GM04504 (cell line): Measurements from ENCODE around the gene HARS2.
"Not testable (repeated sequence)": the region's sequence is repeated elsewhere in the genome, so short reads cannot be mapped to it uniquely, and the experiment has no call there.

Experiments
- DNase-seq: peaks from one replicate; pipeline ENCODE4 v3.0.0-alpha.2; 2012; ENCODE audit warnings: low read depth

Gene HARS2

DNA sequence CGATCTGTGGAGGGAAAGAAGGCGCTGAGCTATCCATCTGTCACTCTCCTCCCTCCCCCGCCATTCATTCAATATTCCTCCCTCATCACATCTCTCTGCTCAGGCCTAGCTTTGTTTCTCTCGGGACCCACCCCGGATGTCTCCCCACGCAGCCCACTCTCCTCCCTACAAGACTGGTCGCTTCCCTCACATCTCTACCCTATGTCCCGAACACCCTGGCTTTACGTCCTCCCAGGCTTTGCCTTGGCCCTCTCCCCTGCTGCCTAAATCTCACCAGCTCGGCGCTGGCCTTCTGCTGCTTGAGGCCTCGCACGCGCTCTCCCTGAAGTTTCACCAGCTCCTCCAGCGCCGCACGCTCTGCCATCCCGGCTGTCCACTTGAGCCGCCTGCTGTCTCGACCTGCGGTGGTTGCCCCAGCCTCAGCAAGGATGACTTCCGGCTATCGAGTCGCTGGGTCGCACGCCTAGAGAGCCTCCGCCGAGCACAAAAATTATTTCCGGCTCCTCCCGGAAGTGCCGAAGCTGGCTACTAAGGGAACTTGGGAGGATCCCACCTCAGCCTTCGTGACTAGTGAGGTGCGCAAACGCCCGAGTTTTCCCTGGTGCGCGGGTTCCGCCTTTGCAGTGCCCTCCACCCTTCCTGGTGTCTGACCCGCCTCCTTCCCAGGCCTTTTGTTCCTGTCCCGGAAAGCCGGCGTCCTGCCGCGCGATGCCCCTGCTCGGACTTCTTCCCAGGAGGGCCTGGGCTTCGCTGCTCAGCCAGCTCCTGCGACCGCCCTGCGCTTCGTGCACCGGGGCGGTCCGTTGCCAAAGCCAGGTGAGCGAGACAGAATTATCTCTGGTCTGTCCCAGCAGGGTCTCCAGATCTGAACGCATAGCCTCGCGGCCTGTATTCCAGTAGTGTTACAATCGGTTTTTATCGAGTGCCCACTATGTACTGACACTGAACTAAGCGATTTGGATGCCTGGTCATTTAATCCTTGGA lies at the start of gene HARS2, which contains the start of gene HARS1:
Gene HARS2 (plus strand): TSS at position 515 of the 984 bp plus-strand sequence. CDS start 194 bp downstream, at position 709.
Gene HARS1 (minus strand): TSS at position 430 of the 984 bp plus-strand sequence. CDS start 66 bp downstream, at position 364.
- DNase-seq, result peak; percentile 90

- DNase-seq, result no peak
Measured at GRCh38 chr5:140641716-140642115, 49.5 kb upstream of the HARS2 start.

- peak; percentile 62 for DNase-seq
Measured at GRCh38 chr5:140642718-140643117, 48.5 kb upstream of the HARS2 start.

DNA sequence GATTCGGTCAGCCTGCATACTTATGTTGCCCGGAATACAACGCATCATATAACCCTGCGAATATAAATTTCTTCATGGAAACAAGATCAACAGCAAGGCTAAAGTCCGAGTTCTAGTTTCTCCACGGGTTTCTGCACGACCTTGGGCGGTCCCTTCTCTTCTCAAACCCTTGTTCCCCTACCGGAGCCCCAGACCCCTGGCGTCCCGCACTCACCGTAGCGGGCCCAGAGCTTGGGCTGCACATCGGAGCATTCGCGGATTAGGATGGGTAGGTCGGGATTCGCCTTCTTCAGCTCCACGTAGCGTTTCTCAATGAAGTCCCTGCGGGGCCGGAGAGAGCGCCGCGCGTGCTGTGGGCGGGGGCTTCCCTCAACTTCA lies 44.2 kb upstream of the HARS2 start:
- no peak for DNase-seq

GRCh38 chr5:140658870-140659269 lies 32.4 kb upstream of the HARS2 start:
- DNase-seq, result no peak

- DNase-seq, result not testable (repeated sequence)
Measured at GRCh38 chr5:140660371-140660770, 30.9 kb upstream of the HARS2 start.

DNA sequence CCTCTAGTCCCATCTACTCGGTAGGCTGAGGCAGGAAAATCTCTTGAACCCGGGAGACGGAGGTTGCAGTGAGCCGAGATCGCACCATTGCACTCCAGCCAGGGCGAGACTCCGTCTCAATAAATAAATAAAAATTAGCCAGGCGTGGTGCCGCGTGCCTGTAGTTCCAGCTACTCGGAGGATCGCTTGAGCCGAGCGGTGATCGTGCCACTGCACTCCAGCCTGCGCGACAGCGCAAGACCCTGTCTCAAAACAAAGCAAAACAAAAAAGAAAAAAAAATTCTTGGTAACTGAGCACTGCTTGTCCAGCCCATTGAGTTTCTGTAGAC lies 27.3 kb upstream of the HARS2 start:
- DNase-seq, result no peak

DNA sequence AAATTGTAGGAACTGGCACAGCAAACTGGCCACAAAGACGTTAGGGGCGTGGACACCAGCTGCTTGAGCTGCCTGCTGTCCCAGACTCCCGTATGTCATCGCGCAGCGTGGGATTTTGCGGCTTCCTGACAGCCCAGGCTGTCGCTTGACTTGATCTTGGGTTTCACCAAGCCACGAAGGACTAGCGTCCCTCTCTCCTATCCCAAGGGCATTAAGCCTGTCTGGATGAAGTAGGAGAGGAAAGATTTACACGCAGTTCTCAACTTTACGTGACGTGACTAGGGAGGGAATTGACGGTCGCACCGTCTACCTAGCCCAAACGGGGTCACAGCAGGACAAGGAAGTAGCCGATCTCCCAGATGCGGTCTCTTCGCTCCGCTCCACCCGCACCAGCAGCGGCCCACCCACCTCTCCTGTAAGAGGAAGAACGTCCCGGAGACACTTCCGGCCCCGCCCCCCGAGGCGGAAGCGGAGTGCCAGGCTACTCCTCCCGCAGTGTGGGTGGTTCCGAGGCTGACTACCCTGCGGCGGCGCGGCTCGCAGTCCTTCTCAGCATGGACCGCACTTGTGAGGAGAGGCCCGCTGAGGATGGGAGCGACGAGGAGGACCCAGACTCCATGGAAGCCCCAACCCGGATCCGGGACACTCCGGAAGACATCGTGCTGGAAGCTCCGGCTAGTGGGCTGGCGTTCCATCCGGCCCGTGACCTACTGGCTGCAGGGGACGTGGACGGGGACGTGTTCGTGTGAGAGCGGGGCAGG lies 26.7 kb upstream of the HARS2 start, which contains the start of gene WDR55:
Gene WDR55 (plus strand): TSS at position 546 of the 761 bp plus-strand sequence. CDS start 9 bp downstream, at position 555.
- peak; percentile 81 for DNase-seq

GRCh38 chr5:140671035-140671434 lies 20.2 kb upstream of the HARS2 start:
- DNase-seq, result not testable (repeated sequence)

GRCh38 chr5:140671472-140672125 lies 19.7 kb upstream of the HARS2 start:
- DNase-seq, result no peak

- DNase-seq, result no peak
Measured at GRCh38 chr5:140672455-140673186, 18.6 kb upstream of the HARS2 start.

DNA sequence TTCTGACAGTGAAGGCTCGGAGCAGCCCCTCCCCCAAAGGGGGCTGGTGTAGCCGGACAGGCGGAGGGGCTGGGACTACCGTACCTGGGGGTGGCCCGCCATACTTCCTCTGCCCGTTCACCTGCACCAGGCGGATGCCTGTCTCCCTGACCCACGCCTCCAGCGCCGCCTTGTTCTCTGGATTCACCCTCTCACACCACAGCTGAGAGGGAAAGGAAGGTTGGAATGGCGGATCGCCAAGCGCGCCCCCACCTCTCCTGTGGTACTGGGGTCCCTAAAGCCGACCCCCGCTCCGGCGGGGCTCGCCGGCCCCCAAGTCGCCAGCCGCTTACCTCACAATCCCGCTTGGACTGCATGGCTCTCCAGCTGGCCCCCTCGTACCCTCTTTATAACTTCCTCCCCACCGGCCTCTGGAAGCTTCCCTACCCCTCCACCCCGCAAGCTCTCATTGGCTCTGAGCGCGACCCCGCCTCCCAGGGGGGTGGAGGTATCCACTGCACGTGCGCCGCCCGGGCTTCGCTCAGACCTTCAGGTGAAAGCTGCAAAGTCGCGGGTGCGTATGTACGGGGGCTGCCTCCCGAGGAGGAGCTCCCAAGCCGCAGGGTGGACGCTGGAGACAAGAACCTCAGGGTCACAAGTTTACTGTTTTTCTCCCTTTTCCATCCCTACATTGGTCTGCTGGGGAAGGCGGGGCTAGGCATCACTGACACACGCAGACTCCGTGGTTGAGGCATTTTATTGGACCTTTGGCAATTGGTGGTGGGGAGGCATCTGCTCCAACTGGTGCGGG lies 17.9 kb upstream of the HARS2 start, which contains the start of gene DND1:
Gene DND1 (minus strand): TSS at position 390 of the 790 bp plus-strand sequence. CDS start 34 bp downstream, at position 356.
- DNase-seq, result no peak

- no peak for DNase-seq
Measured at GRCh38 chr5:140674211-140674610, 17.0 kb upstream of the HARS2 start.

- no peak for DNase-seq
Measured at GRCh38 chr5:140674629-140675028, 16.6 kb upstream of the HARS2 start.

- DNase-seq, result no peak
Measured at GRCh38 chr5:140677947-140678346, 13.3 kb upstream of the HARS2 start.

DNA sequence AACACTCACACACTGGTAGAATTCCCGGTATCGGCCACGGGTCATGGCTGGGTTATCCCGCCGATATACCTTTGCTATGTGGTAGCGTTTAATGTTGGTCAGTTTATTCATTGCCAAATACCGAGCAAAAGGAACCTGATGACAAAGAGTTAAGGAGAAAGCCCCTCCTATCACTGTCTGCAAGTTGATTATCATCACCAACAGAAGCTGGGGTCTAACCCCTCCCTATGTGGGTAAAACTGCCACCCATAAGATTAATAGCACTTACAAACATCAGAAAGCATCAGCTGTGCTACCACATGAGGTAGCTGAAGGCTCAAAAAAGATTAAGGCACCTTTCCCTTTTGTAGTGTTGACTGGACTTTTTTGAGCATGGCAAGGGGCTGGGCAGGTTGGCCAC lies 12.3 kb upstream of the HARS2 start:
- DNase-seq, result no peak

DNA sequence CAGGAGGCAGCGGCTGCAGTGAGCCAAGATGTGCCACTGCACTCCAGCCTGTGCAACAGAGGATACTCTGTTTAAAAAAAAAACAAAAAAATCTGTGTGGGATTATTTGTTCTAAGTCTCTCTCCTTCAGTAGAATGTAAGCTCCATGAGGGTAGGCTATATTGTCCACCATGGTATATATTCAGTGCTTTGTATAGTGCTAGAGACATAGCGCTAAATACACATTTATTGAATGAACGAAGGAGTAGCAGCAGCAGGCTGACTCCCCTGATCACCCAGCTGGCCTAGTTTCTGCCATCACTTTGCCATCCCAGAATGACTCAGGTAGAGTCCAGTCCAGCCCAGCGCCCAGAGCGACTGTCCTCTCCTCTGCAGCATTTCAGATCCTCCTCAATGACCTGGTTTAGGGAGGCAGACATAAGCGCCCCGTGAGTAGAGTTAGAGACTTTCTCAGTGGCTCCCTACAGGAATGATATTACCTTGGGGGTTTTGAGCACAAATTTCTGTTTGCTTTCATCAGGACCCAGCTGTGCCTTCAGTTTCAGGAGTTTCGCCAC lies 801 bp upstream of the HARS2 start:
- no peak for DNase-seq

DNA sequence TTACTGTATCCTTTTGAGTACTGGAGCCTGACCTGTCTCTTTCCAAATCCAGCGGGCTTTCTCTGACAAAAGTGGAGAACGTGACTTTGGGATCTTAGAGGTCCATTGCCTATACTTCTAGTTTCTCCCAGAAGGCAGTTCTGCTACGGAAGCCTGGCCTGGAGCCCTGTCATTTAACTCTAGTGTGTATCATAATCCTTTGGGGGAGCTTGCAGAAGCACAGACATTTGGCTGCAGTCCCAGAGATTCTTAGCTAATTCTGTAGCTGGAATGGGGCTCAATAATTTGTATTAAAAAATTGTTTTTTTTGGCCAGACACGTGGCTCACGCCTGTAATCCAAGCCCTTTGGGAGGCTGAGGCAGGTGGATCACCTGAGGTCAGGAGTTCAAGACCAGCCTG lies 3.0 kb downstream of the HARS2 start:
- no peak for DNase-seq

GRCh38 chr5:140696891-140697492 lies 5.7 kb downstream of the HARS2 start:
- no peak for DNase-seq
